Fibroblast of lung (primary cell): ENCODE results near the gene HM13. TPM values are rescaled to one million over a fixed set of nuclear protein-coding genes. Genes with fewer than 3 reads are reported as not detected.

Experiments
- DNase-seq, 2 donors: peaks; one replicate each; pipeline versions ENCODE4 v3.0.0 to v3.0.0-alpha.2; 2010; ENCODE audit warnings: low read depth in 2 of 2
- H2AFZ ChIP-seq: 2 replicates; pipeline ENCODE4 v1.5.1; 2012; ENCODE audit warnings: low read length, control low read depth, inconsistent platforms
- H3K27ac ChIP-seq: 2 replicates; pipeline ENCODE4 v1.5.1; 2011; ENCODE audit warnings: low read length, control low read depth; ENCODE audit not compliant: insufficient read depth
- H3K27me3 ChIP-seq: 2 replicates; pipeline ENCODE4 v1.5.1; 2011; ENCODE audit warnings: mild to moderate bottlenecking, low read length; ENCODE audit not compliant: control insufficient read depth, insufficient read depth
- H3K36me3 ChIP-seq: 2 replicates; pipeline ENCODE4 v1.5.1; 2011; ENCODE audit warnings: low read length; ENCODE audit not compliant: control insufficient read depth, insufficient read depth
- H3K4me1 ChIP-seq: 2 replicates; pipeline ENCODE4 v1.5.1; 2011; ENCODE audit warnings: low read length; ENCODE audit not compliant: control insufficient read depth, insufficient read depth; ENCODE audit errors: extremely low read depth
- H3K4me2 ChIP-seq: 2 replicates; pipeline ENCODE4 v1.5.1; 2011; ENCODE audit warnings: low read length, control low read depth; ENCODE audit not compliant: insufficient read depth; ENCODE audit errors: extremely low read depth
- H3K4me3 ChIP-seq, 4 experiments: fragments of 200-600 bp in 1 of 4; sonication (generic) in 1 of 4; replicated peaks in 1 of 4; 2 replicates each; pipeline ENCODE4 v1.5.1; 2011 to 2016; ENCODE audit warnings: low read length in 4 of 4, low read depth in 3 of 4, mild to moderate bottlenecking in 3 of 4, control low read depth in 2 of 4, inconsistent platforms in 1 of 4, mixed read lengths in 1 of 4; ENCODE audit not compliant: insufficient read depth in 1 of 4; ENCODE audit errors: control extremely low read depth in 1 of 4
- H3K79me2 ChIP-seq: 2 replicates; pipeline ENCODE4 v1.5.1; 2012; ENCODE audit warnings: mild to moderate bottlenecking, low read length, inconsistent platforms; ENCODE audit not compliant: control insufficient read depth, insufficient read depth
- H3K9ac ChIP-seq: 2 replicates; pipeline ENCODE4 v1.5.1; 2011; ENCODE audit warnings: mild to moderate bottlenecking, low read length, control low read depth; ENCODE audit not compliant: insufficient read depth
- H3K9me3 ChIP-seq: 2 replicates; pipeline ENCODE4 v1.5.1; 2012; ENCODE audit warnings: low read depth, low read length; ENCODE audit not compliant: control insufficient read depth, insufficient read depth
- H4K20me1 ChIP-seq: 2 replicates; pipeline ENCODE4 v1.5.1; 2011; ENCODE audit warnings: low read length; ENCODE audit not compliant: control insufficient read depth, insufficient read depth; ENCODE audit errors: extremely low read depth
- CTCF ChIP-seq, 2 donors: IDR thresholded peaks in 1 of 2; conservative IDR thresholded peaks in 1 of 2; 1 replicate in 1 of 2; 2 replicates in 1 of 2; pipeline ENCODE4 v1.5.1; 2011 to 2012; ENCODE audit warnings: low read length in 2 of 2, control low read depth in 1 of 2, inconsistent platforms in 1 of 2, low read depth in 1 of 2, mild to moderate bottlenecking in 1 of 2
- EZH2 ChIP-seq: IDR thresholded peaks from 2 replicates; pipeline ENCODE4 v1.5.1; 2012; ENCODE audit warnings: low read length, control low read depth, mild to moderate bottlenecking; ENCODE audit errors: missing control alignments
- polyA plus RNA-seq, 2 donors: library from polyadenylated mRNA; depleted of rRNA in 1 of 2; stranded (reverse) in 1 of 2; unstranded in 1 of 2; fragments of >200 nt; gene quantifications; 2 replicates each; pipeline ENCODE4 v1.2.1, GENCODE V29; 2011 to 2012; ENCODE audit warnings: missing spikeins in 1 of 2
- total RNA-seq: library from RNA; depleted of rRNA; stranded (reverse); fragments of >200 nt; gene quantifications from 2 replicates; pipeline ENCODE4 v1.2.1, GENCODE V29; 2014

HM13 gene
- total and polyA plus RNA-seq, 2 donors (not counting 1 experiment from before 2014, with no cell fraction given), result 52.5 to 157 TPM

GRCh38 chr20:31560746-31561598 is 46.7 kb downstream of the HM13 start:
- Histone ChIP-seq H3K27me3 (no peaks in the 10 kb centered on the region), H3K4me3 (no peak overlapping the region)

GRCh38 chr20:31562241-31562640 is 48.0 kb downstream of the HM13 start:
- Histone ChIP-seq H4K20me1 (no peaks in the 10 kb centered on the region), H3K27ac (peak overlapping the region; percentile 97), H2AFZ (no peak overlapping the region), H3K4me1 (peaks cover 29% of the 10 kb centered on the region), H3K36me3 (peaks cover 22% of the 10 kb centered on the region), H3K4me2 (no peak overlapping the region), H3K4me3 (no peak overlapping the region), H3K9ac (no peak overlapping the region), H3K27me3 (no peaks in the 10 kb centered on the region), H3K79me2 (no peaks in the 10 kb centered on the region), H3K9me3 (no peaks in the 10 kb centered on the region)
- TF ChIP-seq EZH2 (no peak), CTCF (conservative IDR thresholded peaks at IDR 0.05 in 1 of 2, IDR thresholded peaks at IDR 0.05 in 1 of 2; ENCODE audit: low read depth in 1 of 2, low read length in 2 of 2) (no peak)
- no peak for DNase-seq

More at GRCh38 chr20:31560746-31561598, 46.7 kb downstream of the HM13 start:
- Histone ChIP-seq H3K9me3 (no peaks in the 10 kb centered on the region), H3K9ac (peak overlapping the region; percentile 57), H3K36me3 (peaks cover 15% of the 10 kb centered on the region), H3K4me1 (peaks cover 32% of the 10 kb centered on the region), H3K27ac (peak overlapping the region; percentile 97), H3K79me2 (no peaks in the 10 kb centered on the region), H3K4me2 (peak overlapping the region; percentile 51), H4K20me1 (no peaks in the 10 kb centered on the region), H2AFZ (no peak overlapping the region)
- DNase-seq, result peak; percentile 95 to 98
- TF ChIP-seq CTCF (conservative IDR thresholded peaks at IDR 0.05 in 1 of 2, IDR thresholded peaks at IDR 0.05 in 1 of 2; ENCODE audit: low read depth in 1 of 2, low read length in 2 of 2) (no peak), EZH2 (no peak)

GRCh38 chr20:31564284-31564683 is 50.0 kb downstream of the HM13 start:
- Histone ChIP-seq H4K20me1 (no peaks in the 10 kb centered on the region), H3K4me1 (peaks cover 29% of the 10 kb centered on the region), H3K4me2 (no peak overlapping the region), H3K9ac (no peak overlapping the region), H3K4me3 (no peak overlapping the region), H3K27ac (no peak overlapping the region), H3K36me3 (peaks cover 29% of the 10 kb centered on the region), H3K9me3 (no peaks in the 10 kb centered on the region), H2AFZ (no peak overlapping the region), H3K79me2 (no peaks in the 10 kb centered on the region), H3K27me3 (no peaks in the 10 kb centered on the region)
- DNase-seq, result no peak
- no peak for TF ChIP-seq EZH2
- TF ChIP-seq CTCF (conservative IDR thresholded peaks at IDR 0.05 in 1 of 2, IDR thresholded peaks at IDR 0.05 in 1 of 2; ENCODE audit: low read depth in 1 of 2, low read length in 2 of 2), result no peak
